Activated CD8-positive, alpha-beta memory T cell treated with anti-CD3 and anti-CD28 coated beads for 24 hours (primary cell): ENCODE data around the gene SLC25A42.
"Not testable (repeated sequence)": the region's sequence is repeated elsewhere in the genome, so short reads cannot be mapped to it uniquely, and the experiment has no call there.

Experiments
- DNase-seq: peaks from one replicate; pipeline ENCODE4 v3.0.0-alpha.2; 2020

Gene SLC25A42

GRCh38 chr19:19071897-19072296 lies 8.1 kb downstream of the SLC25A42 start:
- DNase-seq: no peak

GRCh38 chr19:19074196-19074882 lies 10.5 kb downstream of the SLC25A42 start:
- no peak for DNase-seq

- DNase-seq: no peak
These were observed 11.3 kb downstream of the SLC25A42 start for GRCh38 chr19:19075126-19075525.

GRCh38 chr19:19076476-19076875 lies 12.7 kb downstream of the SLC25A42 start:
- DNase-seq: no peak

GRCh38 chr19:19077103-19077502 lies 13.3 kb downstream of the SLC25A42 start:
- DNase-seq: no peak

GRCh38 chr19:19078801-19079200 lies 15.0 kb downstream of the SLC25A42 start:
- no peak for DNase-seq

- no peak for DNase-seq
These were observed 15.8 kb downstream of the SLC25A42 start for GRCh38 chr19:19079571-19079970.

- no peak for DNase-seq
These were observed 17.9 kb downstream of the SLC25A42 start for GRCh38 chr19:19081642-19082151.

GRCh38 chr19:19083413-19084178 lies 19.8 kb downstream of the SLC25A42 start:
- no peak for DNase-seq

- no peak for DNase-seq
These were observed 23.9 kb downstream of the SLC25A42 start for GRCh38 chr19:19087676-19088075.

- no peak for DNase-seq
These were observed 30.7 kb downstream of the SLC25A42 start for GRCh38 chr19:19094513-19094912.

GRCh38 chr19:19095691-19096090 lies 31.9 kb downstream of the SLC25A42 start:
- no peak for DNase-seq

- DNase-seq: no peak
These were observed 33.1 kb downstream of the SLC25A42 start for GRCh38 chr19:19096641-19097627.

GRCh38 chr19:19098084-19098702 lies 34.4 kb downstream of the SLC25A42 start:
- no peak for DNase-seq

- no peak for DNase-seq
These were observed 35.2 kb downstream of the SLC25A42 start for GRCh38 chr19:19098703-19099632.

- no peak for DNase-seq
These were observed 37.7 kb downstream of the SLC25A42 start for GRCh38 chr19:19101540-19101939.

- not testable (repeated sequence) for DNase-seq
These were observed 38.8 kb downstream of the SLC25A42 start for GRCh38 chr19:19102566-19102965.

GRCh38 chr19:19103167-19103566 lies 39.4 kb downstream of the SLC25A42 start:
- no peak for DNase-seq

GRCh38 chr19:19105365-19106055 lies 41.7 kb downstream of the SLC25A42 start:
- DNase-seq: no peak

GRCh38 chr19:19106056-19106551 lies 42.3 kb downstream of the SLC25A42 start:
- DNase-seq: no peak
